K562 (cell line): ENCODE measurements around the gene COPB2. TPM values are rescaled to one million over a fixed set of nuclear protein-coding genes. Genes with fewer than 3 reads are reported as not detected.

Experiments used
- FOXK1 ChIP-seq: sonication (generic); formaldehyde crosslinking; IDR thresholded peaks from 2 replicates; pipeline ENCODE4 v1.8.0; 2022; ENCODE audit warnings: missing genetic modification reagents, mild to moderate bottlenecking, borderline replicate concordance
- REST ChIP-seq, 2 experiments: fragments of 450-650 bp; formaldehyde crosslinking in 1 of 2; IDR thresholded peaks; 2 replicates each; pipeline versions ENCODE4 v1.4.0 to v1.6.1; 2014 to 2020; ENCODE audit warnings: mild to moderate bottlenecking in 2 of 2, borderline replicate concordance in 1 of 2, low read depth in 1 of 2
- RFX1 ChIP-seq: fragments of 450-650 bp; IDR thresholded peaks from 2 replicates; pipeline ENCODE4 v1.6.1; 2016; ENCODE audit warnings: mild to moderate bottlenecking, moderate library complexity
- SIX5 ChIP-seq, 2 experiments: IDR thresholded peaks; 2 replicates each; pipeline ENCODE4 v1.6.1; 2011; ENCODE audit warnings: low read length in 2 of 2, borderline replicate concordance in 1 of 2, low read depth in 1 of 2, mild to moderate bottlenecking in 1 of 2, moderate library complexity in 1 of 2; ENCODE audit not compliant: insufficient read depth in 1 of 2
- XRCC5 ChIP-seq: fragments of 200-400 bp; formaldehyde crosslinking; IDR thresholded peaks from 2 replicates; pipeline ENCODE4 v1.6.1; 2017; ENCODE audit warnings: low read depth, mild to moderate bottlenecking, low read length
- ZNF57 ChIP-seq: fragments of 450-650 bp; formaldehyde crosslinking; IDR thresholded peaks from 2 replicates; pipeline ENCODE4 v1.4.0; 2020; ENCODE audit warnings: mild to moderate bottlenecking, moderate library complexity
- polyA plus RNA-seq, 8 experiments: library from polyadenylated mRNA; depleted of rRNA in 4 of 8; stranded (reverse) in 5 of 8; unstranded in 3 of 8; fragments of >200 nt; fragmentation: Nextera tagmentation in 2 of 8; fragmentation: Illumina TruSeq in 1 of 8; extraction: Ambion mirVana in 2 of 8; extraction: Trizol in 1 of 8; gene quantifications; 2 replicates each; pipeline versions ENCODE4 v1.2.1 to v1.2.3, GENCODE V29; 2011 to 2014; ENCODE audit warnings: inconsistent platforms in 1 of 8, missing spikeins in 1 of 8
- total RNA-seq, 7 experiments: library from RNA; depleted of rRNA in 6 of 7; stranded (reverse); fragments of >200 nt in 6 of 7; fragmentation: Illumina TruSeq in 2 of 7; extraction: Trizol in 2 of 7; gene quantifications; 2 replicates each; pipeline versions ENCODE4 v1.2.1 to v1.2.3, GENCODE V29; 2011 to 2021; ENCODE audit warnings: low replicate concordance in 1 of 7
- TF ChIP-seq, protein P1 (sequence below), 2 experiments: IDR thresholded peaks; 2 replicates each; pipeline ENCODE4 v1.6.1; 2012; ENCODE audit warnings: improper control_type of control experiment in 2 of 2, low read depth in 2 of 2, low read length in 2 of 2, borderline replicate concordance in 1 of 2
- TF ChIP-seq, protein P2 (sequence below), 3 experiments: IDR thresholded peaks in 2 of 3; conservative IDR thresholded peaks in 1 of 3; 2 replicates each; pipeline ENCODE4 v1.5.1; 2011 to 2012; ENCODE audit warnings: low read length in 3 of 3, mild to moderate bottlenecking in 3 of 3, control low read depth in 2 of 3, improper control_type of control experiment in 1 of 3, inconsistent platforms in 1 of 3, low read depth in 1 of 3, mixed read lengths in 1 of 3, moderate library complexity in 1 of 3; ENCODE audit not compliant: insufficient read depth in 2 of 3
- TF ChIP-seq, protein P3 (sequence below): fragments of 450-650 bp; formaldehyde crosslinking; conservative IDR thresholded peaks from 2 replicates; pipeline ENCODE4 v1.4.0; 2022; ENCODE audit warnings: mild to moderate bottlenecking, missing genetic modification characterization

COPB2 gene
- total and polyA plus RNA-seq, 9 of the 15 experiments (the other 6 are each of a cell fraction or from before 2014, with no cell fraction given), result 64.3 to 189 (median 130) TPM

- TF ChIP-seq FOXK1 (no peak), REST (IDR thresholded peaks at IDR 0.05; ENCODE audit: borderline replicate concordance) (no peak), REST (CRISPR knock-in tag; IDR thresholded peaks at IDR 0.05; ENCODE audit: low read depth) (0 out of 2 replicates have a peak, but pooled peaks have one; percentile 26), XRCC5 (no peak; the same call in 1 of the 2 replicates), SIX5 (IDR thresholded peaks at IDR 0.05; ENCODE audit: borderline replicate concordance in 1 of 2, insufficient read depth in 1 of 2, low read depth in 1 of 2, low read length in 2 of 2) (no peak), RFX1 (peak; percentile 98), ZNF57 (CRISPR knock-in tag) (no peak)
- TF ChIP-seq, protein P1, sequence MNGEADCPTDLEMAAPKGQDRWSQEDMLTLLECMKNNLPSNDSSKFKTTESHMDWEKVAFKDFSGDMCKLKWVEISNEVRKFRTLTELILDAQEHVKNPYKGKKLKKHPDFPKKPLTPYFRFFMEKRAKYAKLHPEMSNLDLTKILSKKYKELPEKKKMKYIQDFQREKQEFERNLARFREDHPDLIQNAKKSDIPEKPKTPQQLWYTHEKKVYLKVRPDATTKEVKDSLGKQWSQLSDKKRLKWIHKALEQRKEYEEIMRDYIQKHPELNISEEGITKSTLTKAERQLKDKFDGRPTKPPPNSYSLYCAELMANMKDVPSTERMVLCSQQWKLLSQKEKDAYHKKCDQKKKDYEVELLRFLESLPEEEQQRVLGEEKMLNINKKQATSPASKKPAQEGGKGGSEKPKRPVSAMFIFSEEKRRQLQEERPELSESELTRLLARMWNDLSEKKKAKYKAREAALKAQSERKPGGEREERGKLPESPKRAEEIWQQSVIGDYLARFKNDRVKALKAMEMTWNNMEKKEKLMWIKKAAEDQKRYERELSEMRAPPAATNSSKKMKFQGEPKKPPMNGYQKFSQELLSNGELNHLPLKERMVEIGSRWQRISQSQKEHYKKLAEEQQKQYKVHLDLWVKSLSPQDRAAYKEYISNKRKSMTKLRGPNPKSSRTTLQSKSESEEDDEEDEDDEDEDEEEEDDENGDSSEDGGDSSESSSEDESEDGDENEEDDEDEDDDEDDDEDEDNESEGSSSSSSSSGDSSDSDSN (IDR thresholded peaks at IDR 0.05; ENCODE audit: borderline replicate concordance in 1 of 2, low read depth in 2 of 2, low read length in 2 of 2), result peak in 1 of 2 experiments; percentile 69; a peak in 2 of 4 replicates
- TF ChIP-seq, protein P2, sequence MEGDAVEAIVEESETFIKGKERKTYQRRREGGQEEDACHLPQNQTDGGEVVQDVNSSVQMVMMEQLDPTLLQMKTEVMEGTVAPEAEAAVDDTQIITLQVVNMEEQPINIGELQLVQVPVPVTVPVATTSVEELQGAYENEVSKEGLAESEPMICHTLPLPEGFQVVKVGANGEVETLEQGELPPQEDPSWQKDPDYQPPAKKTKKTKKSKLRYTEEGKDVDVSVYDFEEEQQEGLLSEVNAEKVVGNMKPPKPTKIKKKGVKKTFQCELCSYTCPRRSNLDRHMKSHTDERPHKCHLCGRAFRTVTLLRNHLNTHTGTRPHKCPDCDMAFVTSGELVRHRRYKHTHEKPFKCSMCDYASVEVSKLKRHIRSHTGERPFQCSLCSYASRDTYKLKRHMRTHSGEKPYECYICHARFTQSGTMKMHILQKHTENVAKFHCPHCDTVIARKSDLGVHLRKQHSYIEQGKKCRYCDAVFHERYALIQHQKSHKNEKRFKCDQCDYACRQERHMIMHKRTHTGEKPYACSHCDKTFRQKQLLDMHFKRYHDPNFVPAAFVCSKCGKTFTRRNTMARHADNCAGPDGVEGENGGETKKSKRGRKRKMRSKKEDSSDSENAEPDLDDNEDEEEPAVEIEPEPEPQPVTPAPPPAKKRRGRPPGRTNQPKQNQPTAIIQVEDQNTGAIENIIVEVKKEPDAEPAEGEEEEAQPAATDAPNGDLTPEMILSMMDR (IDR thresholded peaks at IDR 0.05 in 2 of 3, conservative IDR thresholded peaks at IDR 0.05 in 1 of 3; ENCODE audit: insufficient read depth in 2 of 3, low read depth in 1 of 3, low read length in 3 of 3), result peak in 1 of 3 experiments; percentile 29; a peak in 2 of 6 replicates
- TF ChIP-seq, protein P3, sequence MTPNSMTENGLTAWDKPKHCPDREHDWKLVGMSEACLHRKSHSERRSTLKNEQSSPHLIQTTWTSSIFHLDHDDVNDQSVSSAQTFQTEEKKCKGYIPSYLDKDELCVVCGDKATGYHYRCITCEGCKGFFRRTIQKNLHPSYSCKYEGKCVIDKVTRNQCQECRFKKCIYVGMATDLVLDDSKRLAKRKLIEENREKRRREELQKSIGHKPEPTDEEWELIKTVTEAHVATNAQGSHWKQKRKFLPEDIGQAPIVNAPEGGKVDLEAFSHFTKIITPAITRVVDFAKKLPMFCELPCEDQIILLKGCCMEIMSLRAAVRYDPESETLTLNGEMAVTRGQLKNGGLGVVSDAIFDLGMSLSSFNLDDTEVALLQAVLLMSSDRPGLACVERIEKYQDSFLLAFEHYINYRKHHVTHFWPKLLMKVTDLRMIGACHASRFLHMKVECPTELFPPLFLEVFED (CRISPR knock-in tag), result no peak
These were observed at the start of gene COPB2 (continued) for GRCh38 chr3:139389552-139390368.
